ENCODE data around the gene REEP5.

GRCh38 chr5:112854651-112855050, 67.4 kb downstream of the REEP5 start:
- no peak for TF ChIP-seq CTCF (IDR thresholded peaks at IDR 0.05)
- no peak for TF ChIP-seq POLR2A (IDR thresholded peaks at IDR 0.05)

All from esophagus squamous epithelium (tissue), 4 donors.